Measurements from ENCODE around the gene NADSYN1.
"Not testable (repeated sequence)": the region's sequence is repeated elsewhere in the genome, so short reads cannot be mapped to it uniquely, and the experiment has no call there.

Gene NADSYN1

GRCh38 chr11:71453037-71453917 is at the start of gene NADSYN1:
NADSYN1 (plus strand) TSS chr11:71453203; CDS start chr11:71453297, 94 bp downstream.
- DNase-seq: peak; percentile 92

GRCh38 chr11:71404209-71404608 is 48.8 kb upstream of the NADSYN1 start:
- DNase-seq: no peak

- no peak for DNase-seq
Measured at GRCh38 chr11:71406681-71407080, 46.3 kb upstream of the NADSYN1 start.

GRCh38 chr11:71407356-71407755 is 45.6 kb upstream of the NADSYN1 start:
- DNase-seq: no peak

- no peak for DNase-seq
Measured at GRCh38 chr11:71408826-71409225, 44.2 kb upstream of the NADSYN1 start.

GRCh38 chr11:71410363-71410966 is 42.5 kb upstream of the NADSYN1 start:
- no peak for DNase-seq

- no peak for DNase-seq
Measured at GRCh38 chr11:71414645-71415044, 38.4 kb upstream of the NADSYN1 start.

- DNase-seq: no peak
Measured at GRCh38 chr11:71418643-71419042, 34.4 kb upstream of the NADSYN1 start.

- peak; percentile 56 for DNase-seq
Measured at GRCh38 chr11:71420455-71421241, 32.4 kb upstream of the NADSYN1 start.

GRCh38 chr11:71421392-71421950 is 31.5 kb upstream of the NADSYN1 start:
- DNase-seq: no peak

- DNase-seq: not testable (repeated sequence)
Measured at GRCh38 chr11:71422318-71422717, 30.7 kb upstream of the NADSYN1 start.

GRCh38 chr11:71423181-71423790 is 29.7 kb upstream of the NADSYN1 start:
- no peak for DNase-seq

GRCh38 chr11:71425409-71425808 is 27.6 kb upstream of the NADSYN1 start:
- no peak for DNase-seq

- DNase-seq: peak; percentile 85
Measured at GRCh38 chr11:71425860-71426259, 27.1 kb upstream of the NADSYN1 start.

GRCh38 chr11:71426413-71426812 is 26.6 kb upstream of the NADSYN1 start:
- DNase-seq: no peak

GRCh38 chr11:71428861-71429435 is 24.1 kb upstream of the NADSYN1 start:
- no peak for DNase-seq

GRCh38 chr11:71429701-71430100 is 23.3 kb upstream of the NADSYN1 start:
- no peak for DNase-seq

GRCh38 chr11:71430166-71430565 is 22.8 kb upstream of the NADSYN1 start:
- no peak for DNase-seq

GRCh38 chr11:71431271-71431670 is 21.7 kb upstream of the NADSYN1 start:
- no peak for DNase-seq

- DNase-seq: no peak
Measured at GRCh38 chr11:71432761-71433647, 20.0 kb upstream of the NADSYN1 start.
